Heart left ventricle (tissue), 13 donors: ENCODE data around the gene MAGED2.

Source experiments
- CTCF ChIP-seq, 12 donors: fragments of 200-600 bp; sonication (generic) in 4 of 12; IDR thresholded peaks; one replicate each; pipeline versions ENCODE4 v1.5.0 to v1.8.0; 2018 to 2022; ENCODE audit warnings: antibody characterized with exemption in 12 of 12, mild to moderate bottlenecking in 5 of 12
- POLR2A ChIP-seq, 2 donors: fragments of 450-650 bp; IDR thresholded peaks; one replicate each; pipeline ENCODE4 v1.6.1; 2017; ENCODE audit warnings: antibody characterized with exemption in 2 of 2, mild to moderate bottlenecking in 2 of 2, moderate library complexity in 2 of 2
- donor health status: ischemic (EF 13 %, LVEDD 7.1; RV severe dilation, severe dysfunction).
- donor health status: DM: no; HTN: yes; CAD: no.
- donor health status: DM: no; HTN: no; CAD: no.
- donor health status: ischemic (EF 25% LVEDD 6.9; RV normal size, moderate dysfunction).
- donor health status: ischemic (EF 25% LVEDD 5.7; RV mildly dilated, moderate dysfunction).
- donor health status: ischemic (EF 35%, LVEDD 5.7; RV mildly dilated, moderate dysfunction).
- donor health status: nonischemic (EF 11% LVEDD 7.7; RV severe dilation, severe dysfunction).
- donor health status: DM: yes; HTN: yes; CAD: no.
- donor health status: PGD.
- donor health status: ischemic (EF 29% LVEDD 5.4; RV normal size, mild dysfunction).
- donor health status: nonischemic (EF 23%, LVEDD 6.1; RV moderate dilation, normal function).

- no peak for TF ChIP-seq POLR2A (IDR thresholded peaks at IDR 0.05)
- TF ChIP-seq CTCF (IDR thresholded peaks at IDR 0.05): no peak
These were observed 49.2 kb upstream of the MAGED2 start for GRCh38 chrX:54758114-54759055.
